HEK293T (cell line): ENCODE results near the gene NME2.

Source experiments
- CTCF ChIA-PET: fragments of 350-600 bp; formaldehyde crosslinking; extraction: SDS; loops from one replicate; lab custom pipeline; 2021; ENCODE audit warnings: antibody characterized with exemption, inconsistent platforms; lab: Yijun Ruan, JAX
- POLR2A ChIA-PET: fragments of 350-600 bp; formaldehyde crosslinking; extraction: SDS; loops from one replicate; lab custom pipeline; 2020; ENCODE audit warnings: antibody characterized with exemption, inconsistent platforms; lab: Yijun Ruan, JAX
- DNase-seq: peaks from one replicate; pipeline ENCODE4 v3.0.0; 2012; ENCODE audit warnings: mixed read lengths; ENCODE audit errors: extremely low spot score
- ARNT ChIP-seq: fragments of 450-650 bp; IDR thresholded peaks from 2 replicates; pipeline ENCODE4 v1.6.1; 2017; ENCODE audit warnings: mild to moderate bottlenecking
- BHLHE40 ChIP-seq: fragments of 450-650 bp; IDR thresholded peaks from 2 replicates; pipeline ENCODE4 v1.6.1; 2016; ENCODE audit warnings: mild to moderate bottlenecking, moderate library complexity, borderline replicate concordance
- CTBP1 ChIP-seq: fragments of 450-650 bp; IDR thresholded peaks from 2 replicates; pipeline ENCODE4 v1.6.1; 2016; ENCODE audit warnings: borderline replicate concordance
- ELF4 ChIP-seq: fragments of 450-650 bp; IDR thresholded peaks from 2 replicates; pipeline ENCODE4 v1.6.1; 2017; ENCODE audit warnings: antibody characterized with exemption
- FOXA1 ChIP-seq: fragments of 450-650 bp; IDR thresholded peaks from 2 replicates; pipeline ENCODE4 v1.6.1; 2016; ENCODE audit warnings: mild to moderate bottlenecking
- FOXK2 ChIP-seq: fragments of 450-650 bp; IDR thresholded peaks from 2 replicates; pipeline ENCODE4 v1.6.1; 2016; ENCODE audit warnings: mild to moderate bottlenecking
- FOXM1 ChIP-seq: fragments of 450-650 bp; IDR thresholded peaks from 2 replicates; pipeline ENCODE4 v1.6.1; 2017; ENCODE audit warnings: mild to moderate bottlenecking, borderline replicate concordance
- HDGF ChIP-seq: fragments of 450-650 bp; IDR thresholded peaks from 2 replicates; pipeline ENCODE4 v1.6.1; 2017; ENCODE audit warnings: antibody characterized with exemption, borderline replicate concordance
- L3MBTL2 ChIP-seq: fragments of 450-650 bp; conservative IDR thresholded peaks from 2 replicates; pipeline ENCODE4 v1.6.1; 2016; ENCODE audit warnings: mild to moderate bottlenecking
- LEF1 ChIP-seq: fragments of 450-650 bp; IDR thresholded peaks from 2 replicates; pipeline ENCODE4 v1.6.1; 2017; ENCODE audit warnings: mild to moderate bottlenecking, borderline replicate concordance
- NFRKB ChIP-seq: fragments of 450-650 bp; IDR thresholded peaks from 2 replicates; pipeline ENCODE4 v1.6.1; 2016; ENCODE audit warnings: mild to moderate bottlenecking, moderate library complexity
- SP1 ChIP-seq: fragments of 450-650 bp; IDR thresholded peaks from 2 replicates; pipeline ENCODE4 v1.6.1; 2017
- SUZ12 ChIP-seq: fragments of 450-650 bp; IDR thresholded peaks from 2 replicates; pipeline ENCODE4 v1.6.1; 2016; ENCODE audit warnings: mild to moderate bottlenecking
- TARDBP ChIP-seq: fragments of 450-650 bp; IDR thresholded peaks from 2 replicates; pipeline ENCODE4 v1.6.1; 2016
- ZNF384 ChIP-seq: fragments of 450-650 bp; IDR thresholded peaks from 2 replicates; pipeline ENCODE4 v1.6.1; 2016
- TF ChIP-seq, protein P1 (sequence below): fragments of 450-650 bp; IDR thresholded peaks from 2 replicates; pipeline ENCODE4 v1.6.1; 2016

The NME2 gene

DNA sequence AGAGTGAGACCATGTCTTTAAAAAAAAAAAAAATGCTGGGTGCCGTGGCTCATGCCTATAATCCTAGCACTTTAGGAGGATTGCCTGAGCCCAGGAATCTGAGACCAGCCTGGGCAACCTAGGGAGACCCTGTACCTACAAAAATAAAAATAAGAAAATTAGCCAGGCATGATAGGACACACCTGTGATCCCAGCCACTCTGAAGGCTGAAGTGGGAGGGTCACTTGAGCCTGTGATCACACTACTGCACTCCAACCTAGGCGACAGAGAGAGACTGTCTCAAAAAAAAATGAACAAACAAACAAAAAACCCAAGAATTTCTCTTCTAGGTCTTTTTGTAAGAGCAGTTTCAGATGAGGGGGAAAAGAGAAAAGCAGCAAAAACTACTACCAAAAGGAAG is 34.6 kb downstream of the NME2 start:
- ChIA-PET CTCF (no interaction called here), POLR2A (no interaction called here)
- no peak for TF ChIP-seq TARDBP
- no peak for TF ChIP-seq SUZ12
- no peak for TF ChIP-seq LEF1
- TF ChIP-seq CTBP1: no peak
- TF ChIP-seq SP1: no peak
- no peak for TF ChIP-seq FOXK2
- no peak for TF ChIP-seq L3MBTL2
- no peak for TF ChIP-seq FOXA1
- no peak for TF ChIP-seq ZNF384
- TF ChIP-seq ARNT: no peak
- no peak for TF ChIP-seq NFRKB
- no peak for TF ChIP-seq FOXM1
- TF ChIP-seq HDGF: no peak
- TF ChIP-seq, protein P1, sequence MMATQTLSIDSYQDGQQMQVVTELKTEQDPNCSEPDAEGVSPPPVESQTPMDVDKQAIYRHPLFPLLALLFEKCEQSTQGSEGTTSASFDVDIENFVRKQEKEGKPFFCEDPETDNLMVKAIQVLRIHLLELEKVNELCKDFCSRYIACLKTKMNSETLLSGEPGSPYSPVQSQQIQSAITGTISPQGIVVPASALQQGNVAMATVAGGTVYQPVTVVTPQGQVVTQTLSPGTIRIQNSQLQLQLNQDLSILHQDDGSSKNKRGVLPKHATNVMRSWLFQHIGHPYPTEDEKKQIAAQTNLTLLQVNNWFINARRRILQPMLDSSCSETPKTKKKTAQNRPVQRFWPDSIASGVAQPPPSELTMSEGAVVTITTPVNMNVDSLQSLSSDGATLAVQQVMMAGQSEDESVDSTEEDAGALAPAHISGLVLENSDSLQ: no peak
- TF ChIP-seq ELF4: no peak
- TF ChIP-seq BHLHE40: no peak
- DNase-seq: no peak

DNA sequence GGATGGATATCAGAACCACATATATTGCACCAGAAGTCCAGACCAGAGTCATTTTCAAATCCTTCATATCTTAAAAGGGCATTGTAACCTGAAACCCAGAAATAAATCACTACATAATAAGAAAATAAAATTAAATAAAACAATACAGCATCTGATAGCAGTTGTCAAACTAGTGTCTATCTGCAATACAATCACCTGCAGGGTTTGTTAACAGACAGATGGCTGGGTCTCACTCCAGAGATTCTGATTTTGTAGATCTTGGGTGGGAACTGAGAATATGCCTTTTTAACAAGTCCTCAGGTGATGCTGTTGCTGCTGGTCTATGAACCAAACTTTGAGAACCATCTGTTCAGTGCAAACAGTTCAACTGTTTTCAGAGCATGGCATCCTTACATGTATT is 37.6 kb downstream of the NME2 start:
- no peak for DNase-seq
- POLR2A ChIA-PET: no interaction called here
- TF ChIP-seq SP1: no peak
- no peak for TF ChIP-seq FOXM1
- TF ChIP-seq ARNT: no peak
- TF ChIP-seq ZNF384: no peak
- no peak for TF ChIP-seq HDGF
- TF ChIP-seq SUZ12: no peak
- no peak for TF ChIP-seq ELF4
- no peak for TF ChIP-seq CTBP1
- TF ChIP-seq BHLHE40: no peak
- CTCF ChIA-PET: no interaction called here

DNA sequence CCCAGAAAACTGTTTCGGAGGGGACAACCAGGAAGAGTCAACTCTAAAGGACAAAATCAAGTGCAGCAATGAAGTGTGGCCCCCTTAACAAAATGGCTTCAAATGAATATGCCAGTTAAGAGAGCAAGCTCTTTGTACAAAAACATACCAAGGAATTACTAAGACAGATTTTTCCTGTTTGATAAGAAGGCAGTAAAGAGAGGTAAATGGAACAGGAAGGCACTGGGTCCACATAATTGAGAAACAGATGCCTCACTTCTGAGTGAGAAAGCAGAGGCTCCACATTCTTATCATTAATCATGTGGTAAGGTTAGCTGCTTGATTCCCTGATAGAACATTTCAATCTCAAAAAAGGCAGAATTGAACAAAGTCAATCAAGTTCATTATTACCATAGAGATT is 48.7 kb downstream of the NME2 start:
- no peak for TF ChIP-seq BHLHE40
- TF ChIP-seq L3MBTL2: no peak
- TF ChIP-seq SUZ12: no peak
- TF ChIP-seq ARNT: no peak
- TF ChIP-seq FOXK2: no peak
- no peak for TF ChIP-seq NFRKB
- TF ChIP-seq FOXA1: no peak
- no peak for TF ChIP-seq LEF1
- TF ChIP-seq HDGF: no peak
- TF ChIP-seq, protein P1: no peak
- TF ChIP-seq FOXM1: no peak
- TF ChIP-seq CTBP1: no peak
- TF ChIP-seq SP1: no peak
- TF ChIP-seq TARDBP: no peak
- ChIA-PET CTCF (no interaction called here), POLR2A (no interaction called here)
- no peak for DNase-seq

DNA sequence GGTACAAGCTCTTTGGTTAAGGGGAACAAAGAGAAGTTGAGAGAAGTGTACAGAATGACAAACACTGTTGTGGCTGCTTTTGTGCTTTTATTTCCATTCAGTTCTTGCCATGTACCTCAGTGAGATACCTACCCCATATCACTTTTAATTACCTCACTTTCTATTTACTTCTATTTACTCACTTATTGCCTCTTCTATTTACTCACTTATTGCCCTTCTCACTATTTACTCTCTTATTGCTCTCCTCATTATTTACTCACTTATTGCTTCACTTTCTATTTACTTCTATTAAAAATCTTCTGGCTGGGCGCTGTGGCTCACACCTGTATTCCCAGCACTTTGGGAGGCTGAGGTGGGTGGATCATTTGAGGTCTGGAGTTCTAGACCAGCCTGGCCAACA is 51.7 kb downstream of the NME2 start:
- no peak for DNase-seq
- TF ChIP-seq SP1 (no peak), SUZ12 (no peak), HDGF (no peak), TARDBP (no peak), ARNT (no peak), CTBP1 (no peak), LEF1 (no peak), L3MBTL2 (no peak), FOXA1 (no peak), FOXM1 (no peak), FOXK2 (no peak), BHLHE40 (no peak), NFRKB (no peak), ELF4 (no peak)
- TF ChIP-seq, protein P1: no peak
- ChIA-PET CTCF (no interaction called here), POLR2A (no interaction called here)

DNA sequence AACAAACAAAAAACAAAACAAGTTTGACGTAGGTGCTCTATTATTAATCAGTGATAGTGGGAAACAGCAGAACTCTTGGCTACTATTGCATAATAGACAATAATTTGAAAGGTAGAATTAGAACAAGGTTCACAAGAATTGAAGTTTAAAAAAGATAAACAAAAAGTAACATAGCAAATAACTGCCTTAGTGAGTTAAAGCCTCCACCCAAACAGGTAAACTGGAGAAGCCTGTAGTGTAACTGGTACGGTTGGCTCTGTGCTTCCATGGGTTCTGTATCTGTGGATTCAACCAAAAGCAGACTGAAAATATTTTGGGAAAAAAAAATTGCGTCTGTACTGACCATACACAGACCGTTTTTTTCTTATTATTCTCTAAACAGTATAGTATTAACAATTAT is 55.1 kb downstream of the NME2 start:
- TF ChIP-seq FOXA1: no peak
- TF ChIP-seq FOXK2: no peak
- TF ChIP-seq L3MBTL2: no peak
- no peak for TF ChIP-seq FOXM1
- TF ChIP-seq HDGF: no peak
- TF ChIP-seq, protein P1: no peak
- TF ChIP-seq SUZ12: no peak
- no peak for TF ChIP-seq BHLHE40
- no peak for TF ChIP-seq NFRKB
- no peak for TF ChIP-seq SP1
- TF ChIP-seq ZNF384: no peak
- TF ChIP-seq ARNT: no peak
- no peak for TF ChIP-seq LEF1
- CTCF ChIA-PET: no interaction called here
- POLR2A ChIA-PET: interaction anchor here (0.7 kb wide), 1 partner anchor 9 kb away, joined by 3 read pairs; no protein-coding TSS in a partner anchor
- DNase-seq: no peak
